H1 (cell line): Measurements from ENCODE around the gene GCHFR. TPM values are rescaled to one million over a fixed set of nuclear protein-coding genes. Genes with fewer than 3 reads are reported as not detected.

Experiments used
- CTCF ChIA-PET: fragments of 300-600 bp; sonication (Branson Sonifier 250); formaldehyde crosslinking; loops from one replicate; lab custom pipeline; 2021; ENCODE audit not compliant: partially characterized antibody; lab: Charles Lee
- POLR2A ChIA-PET: fragments of 300-600 bp; sonication (Branson Sonifier 250); formaldehyde crosslinking; loops from one replicate; lab custom pipeline; 2021; ENCODE audit warnings: inconsistent platforms; ENCODE audit not compliant: partially characterized antibody; lab: Charles Lee
- DNase-seq, 2 experiments: peaks; one replicate each; pipeline versions ENCODE4 v3.0.0 to v3.0.0-alpha.2; 2010 to 2022; ENCODE audit warnings: low spot score in 2 of 2, low read depth in 1 of 2, mixed read lengths in 1 of 2
- FAIRE-seq: peaks from 2 replicates; lab custom pipeline; 2011; peaks lifted over from hg19 to GRCh38; lab: Jason Lieb, UNC
- H2AFZ ChIP-seq: 2 replicates; pipeline ENCODE4 v1.8.1; 2012; ENCODE audit warnings: low read length, inconsistent platforms
- H2AK5ac ChIP-seq: 2 replicates; pipeline ENCODE4 v1.6.1; 2013; ENCODE audit warnings: low read depth, low read length
- H2BK120ac ChIP-seq: replicated peaks from 2 replicates; pipeline ENCODE3; 2013; ENCODE audit warnings: low read depth, low read length, inconsistent platforms
- H2BK12ac ChIP-seq: 2 replicates; pipeline ENCODE4 v1.6.1; 2013; ENCODE audit warnings: low read depth, low read length
- H2BK15ac ChIP-seq: 2 replicates; pipeline ENCODE4 v1.6.1; 2013; ENCODE audit warnings: low read length
- H2BK20ac ChIP-seq: 2 replicates; pipeline ENCODE4 v1.6.1; 2013; ENCODE audit warnings: low read length
- H2BK5ac ChIP-seq: 2 replicates; pipeline ENCODE4 v1.6.1; 2013; ENCODE audit warnings: low read depth, low read length
- H3K14ac ChIP-seq: 2 replicates; pipeline ENCODE4 v1.6.1; 2013; ENCODE audit warnings: inconsistent platforms; ENCODE audit not compliant: insufficient read length
- H3K18ac ChIP-seq: 2 replicates; pipeline ENCODE4 v1.6.1; 2013; ENCODE audit warnings: low read length; ENCODE audit errors: extremely low read depth
- H3K23ac ChIP-seq: 2 replicates; pipeline ENCODE4 v1.6.1; 2013; ENCODE audit warnings: inconsistent platforms; ENCODE audit not compliant: insufficient read length
- H3K23me2 ChIP-seq: 2 replicates; pipeline ENCODE4 v1.6.1; 2013; ENCODE audit warnings: low read depth, low read length
- H3K27ac ChIP-seq: 2 replicates; pipeline ENCODE4 v1.6.1; 2011; ENCODE audit warnings: low read depth, low read length, inconsistent platforms
- H3K27me3 ChIP-seq, 4 experiments: replicated peaks in 1 of 4; 1 replicate in 1 of 4; 2 replicates in 3 of 4; pipeline versions ENCODE4 v1.6.1 to v1.8.1; 2011 to 2013; ENCODE audit warnings: low read length in 3 of 4, mild to moderate bottlenecking in 3 of 4, inconsistent platforms in 2 of 4, mixed read lengths in 2 of 4, moderate library complexity in 1 of 4; ENCODE audit not compliant: control insufficient read depth in 3 of 4, insufficient read depth in 3 of 4; ENCODE audit errors: extremely low read depth in 1 of 4
- H3K36me3 ChIP-seq, 4 experiments: 2 replicates each; pipeline versions ENCODE4 v1.6.1 to v1.8.1; 2011 to 2013; ENCODE audit warnings: mild to moderate bottlenecking in 4 of 4, low read length in 3 of 4, moderate library complexity in 2 of 4, control low read depth in 1 of 4, inconsistent platforms in 1 of 4; ENCODE audit not compliant: insufficient read depth in 4 of 4, control insufficient read depth in 2 of 4
- H3K4ac ChIP-seq: replicated peaks from 2 replicates; pipeline ENCODE3; 2013; ENCODE audit warnings: low read length, low read depth, mixed read lengths, inconsistent platforms; ENCODE audit not compliant: insufficient read length
- H3K4me1 ChIP-seq, 4 experiments: replicated peaks in 1 of 4; 1 replicate in 1 of 4; 2 replicates in 3 of 4; pipeline versions ENCODE4 v1.6.1 to v1.8.1; 2011 to 2013; ENCODE audit warnings: low read length in 3 of 4, inconsistent platforms in 2 of 4, mixed read lengths in 1 of 4; ENCODE audit not compliant: insufficient read depth in 4 of 4, control insufficient read depth in 3 of 4
- H3K4me2 ChIP-seq, 2 experiments: 2 replicates each; pipeline versions ENCODE4 v1.6.1 to v1.8.1; 2011 to 2013; ENCODE audit warnings: low read depth in 2 of 2, low read length in 2 of 2, control low read depth in 1 of 2, inconsistent platforms in 1 of 2, mild to moderate bottlenecking in 1 of 2; ENCODE audit not compliant: insufficient read depth in 1 of 2
- H3K4me3 ChIP-seq, 4 experiments: fragments of 200-600, 300-600 bp in 1 of 4; sonication (generic), shearing (Covaris generic), sonication (Bioruptor Twin) in 1 of 4; 2 replicates each; pipeline versions ENCODE4 v1.5.1 to v1.8.1; 2011 to 2016; ENCODE audit warnings: low read length in 4 of 4, low read depth in 3 of 4, control low read depth in 2 of 4, inconsistent platforms in 2 of 4, mild to moderate bottlenecking in 2 of 4, mixed read lengths in 1 of 4, moderate library complexity in 1 of 4; ENCODE audit not compliant: insufficient read depth in 2 of 4; ENCODE audit errors: extremely low read depth in 1 of 4
- H3K56ac ChIP-seq: replicated peaks from 2 replicates; pipeline ENCODE3; 2013; ENCODE audit warnings: low read depth, mild to moderate bottlenecking, mixed read lengths, low read length, inconsistent platforms; ENCODE audit not compliant: insufficient read length
- H3K79me1 ChIP-seq: 2 replicates; pipeline ENCODE4 v1.6.1; 2013; ENCODE audit warnings: low read depth, low read length, control low read depth
- H3K79me2 ChIP-seq, 2 experiments: 2 replicates each; pipeline versions ENCODE4 v1.6.1 to v1.8.1; 2012 to 2013; ENCODE audit warnings: low read length in 2 of 2, mild to moderate bottlenecking in 2 of 2, inconsistent platforms in 1 of 2; ENCODE audit not compliant: insufficient read depth in 2 of 2, control insufficient read depth in 1 of 2
- H3K9ac ChIP-seq, 4 experiments: replicated peaks in 1 of 4; 1 replicate in 1 of 4; 2 replicates in 3 of 4; pipeline versions ENCODE4 v1.6.1 to v1.8.1; 2011 to 2013; ENCODE audit warnings: low read depth in 3 of 4, low read length in 3 of 4, control low read depth in 2 of 4, mild to moderate bottlenecking in 2 of 4, moderate library complexity in 2 of 4, inconsistent platforms in 1 of 4; ENCODE audit errors: extremely low read depth in 1 of 4
- H3K9me3 ChIP-seq, 2 experiments: 2 replicates each; pipeline versions ENCODE4 v1.6.1 to v1.8.1; 2012 to 2013; ENCODE audit warnings: mild to moderate bottlenecking in 2 of 2, moderate library complexity in 2 of 2, control low read depth in 1 of 2, inconsistent platforms in 1 of 2, low read depth in 1 of 2, low read length in 1 of 2, mixed read lengths in 1 of 2; ENCODE audit not compliant: insufficient read depth in 2 of 2
- H4K20me1 ChIP-seq, 2 experiments: replicated peaks in 1 of 2; 2 replicates each; pipeline versions ENCODE3 to v1.8.1; 2011 to 2013; ENCODE audit warnings: inconsistent platforms in 2 of 2, low read length in 2 of 2, mild to moderate bottlenecking in 1 of 2; ENCODE audit not compliant: insufficient read depth in 2 of 2, control insufficient read depth in 1 of 2
- H4K5ac ChIP-seq: 2 replicates; pipeline ENCODE4 v1.6.1; 2013; ENCODE audit warnings: low read length, low read depth, mixed read lengths, inconsistent platforms; ENCODE audit not compliant: insufficient read length
- H4K8ac ChIP-seq: 2 replicates; pipeline ENCODE4 v1.8.0; 2013; ENCODE audit warnings: mild to moderate bottlenecking, moderate library complexity, low read length, inconsistent platforms; ENCODE audit not compliant: insufficient read depth; ENCODE audit errors: extremely low read depth
- H4K91ac ChIP-seq: replicated peaks from 2 replicates; pipeline ENCODE3; 2013; ENCODE audit warnings: low read length, mixed read lengths, inconsistent platforms; ENCODE audit not compliant: insufficient read length
- BCL11A ChIP-seq, 2 experiments: IDR thresholded peaks; one replicate each; pipeline ENCODE4 v1.6.1; 2011; ENCODE audit warnings: low read depth in 2 of 2, low read length in 2 of 2, mild to moderate bottlenecking in 2 of 2
- CHD1 ChIP-seq: IDR thresholded peaks from 2 replicates; pipeline ENCODE4 v1.6.1; 2012; ENCODE audit warnings: low read depth, low read length, improper control_type of control experiment
- E2F6 ChIP-seq: IDR thresholded peaks from 2 replicates; pipeline ENCODE4 v1.6.1; 2012; ENCODE audit warnings: inconsistent platforms
- EZH2 ChIP-seq: fragments of 200-600 bp; sonication (generic); IDR thresholded peaks from 2 replicates; pipeline ENCODE4 v1.7.1; 2012; ENCODE audit warnings: low read depth, mild to moderate bottlenecking, moderate library complexity, low read length, inconsistent platforms; ENCODE audit not compliant: severe bottlenecking
- GABPA ChIP-seq: IDR thresholded peaks from 2 replicates; pipeline ENCODE4 v1.6.1; 2011; ENCODE audit warnings: mild to moderate bottlenecking, low read length, moderate library complexity, borderline replicate concordance; ENCODE audit not compliant: insufficient read depth
- HDAC2 ChIP-seq, 2 experiments: fragments of 300-600 bp in 1 of 2; sonication (generic) in 1 of 2; IDR thresholded peaks; 2 replicates each; pipeline ENCODE4 v1.6.1; 2011 to 2012; ENCODE audit warnings: low read depth in 2 of 2, low read length in 2 of 2, mild to moderate bottlenecking in 2 of 2, moderate library complexity in 2 of 2, borderline replicate concordance in 1 of 2, inconsistent platforms in 1 of 2
- HDAC6 ChIP-seq: IDR thresholded peaks from one replicate; pipeline ENCODE4 v1.7.1; 2012; ENCODE audit warnings: low read depth, mild to moderate bottlenecking, inconsistent platforms, low read length, moderate library complexity
- JUN ChIP-seq: IDR thresholded peaks from 2 replicates; pipeline ENCODE4 v1.6.1; 2011; ENCODE audit warnings: low read depth, mild to moderate bottlenecking, improper control_type of control experiment, low read length
- NANOG ChIP-seq: IDR thresholded peaks from 2 replicates; pipeline ENCODE4 v1.6.1; 2011; ENCODE audit warnings: low read length, low read depth, mild to moderate bottlenecking, inconsistent platforms; ENCODE audit not compliant: insufficient read depth, poor library complexity, severe bottlenecking
- POLR2AphosphoS5 ChIP-seq: IDR thresholded peaks from 2 replicates; pipeline ENCODE4 v1.6.1; 2011; ENCODE audit warnings: low read depth, low read length
- TAF1 ChIP-seq: IDR thresholded peaks from 2 replicates; pipeline ENCODE4 v1.6.1; 2011; ENCODE audit warnings: mild to moderate bottlenecking, low read depth, low read length
- WGBS, 2 experiments: shearing (Covaris generic) in 1 of 2; methylation state at CpG; one replicate each; pipeline versions ENCODE4 v1.1.6 to v1.1.7; 2013 to 2015; ENCODE audit warnings: low lambda C conversion rate in 2 of 2, mixed read lengths in 2 of 2, inconsistent platforms in 1 of 2, low coverage in 1 of 2, missing lambda C conversion rate in 1 of 2; ENCODE audit not compliant: insufficient replicate concordance in 2 of 2, insufficient coverage in 1 of 2, insufficient read length in 1 of 2; ENCODE audit errors: extremely low coverage in 1 of 2, missing lambda C conversion rate in 1 of 2; 5-methylcytosine and 5-hydroxymethylcytosine counted together
- polyA plus RNA-seq, 7 experiments: library from polyadenylated mRNA; depleted of rRNA in 3 of 7; stranded (reverse) in 5 of 7; unstranded in 2 of 7; fragments of >200 nt in 5 of 7; fragments of 200-250 nt in 2 of 7; gene quantifications; 1 replicate in 5 of 7; 2 replicates in 1 of 7; 4 replicates in 1 of 7; pipeline versions ENCODE4 v1.2.1 to v1.2.3, GENCODE V29; 2011 to 2013; ENCODE audit warnings: missing spikeins in 2 of 7, mixed read lengths in 2 of 7
- total RNA-seq: library from RNA; stranded (reverse); fragmentation: NEBNext Ultra II Directional; extraction: Animal tissue kit (Norgen Biotek cat#: 25700); gene quantifications from 2 replicates; pipeline ENCODE4 v1.2.1, GENCODE V29; 2021

The GCHFR gene
- total and polyA plus RNA-seq, 2 of the 8 experiments (the other 6 are each of a cell fraction or from before 2014, with no cell fraction given) = 25.9 to 81.5 TPM

GRCh38 chr15:40722934-40723333 lies 40.9 kb upstream of the GCHFR start:
- Histone ChIP-seq H2AK5ac (no peak overlapping the region), H2AFZ (no peak overlapping the region), H3K79me1 (no peaks in the 10 kb centered on the region), H2BK15ac (no peak overlapping the region), H3K18ac (no peak overlapping the region), H2BK12ac (no peak overlapping the region), H3K9ac (no peak overlapping the region), H3K23ac (no peak overlapping the region), H3K27me3 (no peaks in the 10 kb centered on the region), H3K79me2 (no peaks in the 10 kb centered on the region), H4K5ac (no peak overlapping the region), H3K56ac (no peak overlapping the region), H2BK120ac (no peak overlapping the region), H3K4ac (no peak overlapping the region), H4K91ac (no peak overlapping the region), H3K4me1 (no peaks in the 10 kb centered on the region), H3K14ac (no peak overlapping the region), H3K23me2 (no peaks in the 10 kb centered on the region), H3K9me3 (no peaks in the 10 kb centered on the region), H3K36me3 (peaks cover 3 to 36% (median 10%) of the 10 kb centered on the region in 4 experiments; a peak in 7 of 8 replicates), H3K4me3 (no peak overlapping the region), H2BK20ac (no peak overlapping the region), H4K20me1 (no peaks in the 10 kb centered on the region), H3K4me2 (no peak overlapping the region), H3K27ac (no peak overlapping the region), H4K8ac (no peak overlapping the region), H2BK5ac (no peak overlapping the region)
- FAIRE-seq = no peak
- ChIA-PET CTCF (interaction anchor here (0.8 to 1.8 kb wide), 6 partner anchors 17 to 169 kb away, joined by 3 to 7 read pairs (median 6); no protein-coding TSS in a partner anchor), POLR2A (interaction anchor here (1.1 to 1.7 kb wide), 2 partner anchors 17 to 19 kb away, joined by 3 read pairs; no protein-coding TSS in a partner anchor)
- TF ChIP-seq EZH2 = no peak
- no peak for TF ChIP-seq GABPA
- TF ChIP-seq JUN = no peak
- TF ChIP-seq HDAC6 = no peak
- no peak for TF ChIP-seq TAF1
- no peak for TF ChIP-seq POLR2AphosphoS5
- no peak for TF ChIP-seq E2F6
- TF ChIP-seq CHD1 = no peak
- no peak for TF ChIP-seq NANOG
- no peak for TF ChIP-seq HDAC2 (IDR thresholded peaks at IDR 0.05; ENCODE audit: borderline replicate concordance in 1 of 2, low read depth in 2 of 2, low read length in 2 of 2)
- TF ChIP-seq BCL11A (IDR thresholded peaks at IDR 0.05; ENCODE audit: low read depth in 2 of 2, low read length in 2 of 2) = no peak
- 86% methylated on average over 2 of the region's 2 CpGs; no CpG with 5 or more reads in 1 of the 2 experiments for WGBS, 2 experiments
- DNase-seq = no peak
